ENCODE measurements around the gene LTBP3.

LTBP3 gene

DNA sequence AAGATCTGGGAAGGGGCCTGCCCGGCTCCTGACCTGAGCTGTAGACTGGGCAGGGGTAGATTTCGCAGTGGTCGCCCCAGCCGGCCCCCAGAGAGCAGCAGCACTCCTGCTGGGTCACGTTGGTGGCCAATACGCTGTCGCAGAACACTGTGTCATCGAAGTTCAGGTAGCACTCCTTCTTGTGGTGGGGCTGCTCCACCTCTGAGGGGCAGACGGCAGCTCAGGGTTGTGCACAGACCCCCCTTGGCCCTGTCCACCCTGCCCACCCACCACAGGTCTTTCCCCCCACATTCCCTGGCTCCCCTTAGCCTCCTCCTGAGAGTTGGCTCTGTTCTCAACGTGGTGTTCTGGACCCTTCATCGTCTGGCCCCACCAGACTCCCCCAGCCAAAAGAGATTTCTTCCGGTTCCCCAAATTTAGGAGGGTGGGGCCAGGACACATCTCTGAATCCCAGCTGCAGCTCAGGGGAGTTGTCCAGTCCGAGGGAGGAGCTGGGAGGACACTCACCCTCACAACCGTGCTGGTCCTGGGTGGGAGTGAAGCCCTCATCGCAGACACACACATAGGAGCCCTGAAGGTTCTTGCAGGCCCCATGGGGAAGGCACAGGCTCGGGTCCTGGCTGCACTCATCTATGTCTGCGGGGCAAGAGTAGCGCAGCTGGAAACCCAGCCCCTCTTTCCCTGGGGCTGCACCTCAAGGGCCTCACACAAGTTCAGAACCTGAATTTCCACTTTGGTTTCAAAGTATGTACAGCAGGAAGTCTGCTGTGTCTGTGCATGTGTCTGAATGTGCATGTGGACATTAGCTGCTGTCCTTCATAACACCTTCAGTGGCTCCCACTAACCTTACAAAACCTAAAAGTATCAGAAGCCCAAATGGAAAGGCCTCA, 16.8 kb downstream of the LTBP3 start:
- Histone ChIP-seq H3K27ac (ENCODE audit: extremely low read depth, low read depth, low read length) (peak overlapping the region; percentile 69; the same call in 1 of the 2 replicates), H3K9me3 (ENCODE audit: control insufficient read depth, insufficient read depth, low read depth, low read length) (no peaks in the 10 kb centered on the region), H3K4me3 (ENCODE audit: low read depth, low read length) (no peak overlapping the region; the same call in none of the 2 replicates), H3K36me3 (ENCODE audit: control insufficient read depth in 2 of 2, insufficient read depth in 1 of 2, low read length in 2 of 2) (peaks cover 0 to 82% of the 10 kb centered on the region in 2 experiments; a peak in 2 of 3 replicates), H3K4me1 (ENCODE audit: control insufficient read depth, insufficient read depth, low read length) (peaks cover 3% of the 10 kb centered on the region; the same call in 1 of the 2 replicates)
- ChIA-PET POLR2A (interaction anchor here (0.5 to 2.6 kb wide), 17 partner anchors 8 to 508 kb away, joined by 3 to 39 read pairs (median 8); partner anchors contain the start of genes FAM89B, MALAT1, MAP3K11 and NEAT1), CTCF (interaction anchor here (0.6 to 4.5 kb wide), 25 partner anchors 11 to 695 kb away, joined by 3 to 133 read pairs (median 4); partner anchors contain the start of genes FAM89B, PCNX3, SCYL1 and ZNRD2)
- TF ChIP-seq ZNF76 (tag by site-specific recombination; IDR thresholded peaks at IDR 0.05; ENCODE audit: borderline replicate concordance, low read depth) (0 out of 2 replicates have a peak, but pooled peaks have one; percentile 1), HOXD13 (CRISPR knock-in tag; IDR thresholded peaks at IDR 0.05; ENCODE audit: borderline replicate concordance) (0 out of 2 replicates have a peak, but pooled peaks have one; percentile 7), ZBTB48 (tag by site-specific recombination; IDR thresholded peaks at IDR 0.05) (0 out of 2 replicates have a peak, but pooled peaks have one; percentile 5), ZNF571 (tag by site-specific recombination; IDR thresholded peaks at IDR 0.05) (no peak)
- TF ChIP-seq, protein P1, sequence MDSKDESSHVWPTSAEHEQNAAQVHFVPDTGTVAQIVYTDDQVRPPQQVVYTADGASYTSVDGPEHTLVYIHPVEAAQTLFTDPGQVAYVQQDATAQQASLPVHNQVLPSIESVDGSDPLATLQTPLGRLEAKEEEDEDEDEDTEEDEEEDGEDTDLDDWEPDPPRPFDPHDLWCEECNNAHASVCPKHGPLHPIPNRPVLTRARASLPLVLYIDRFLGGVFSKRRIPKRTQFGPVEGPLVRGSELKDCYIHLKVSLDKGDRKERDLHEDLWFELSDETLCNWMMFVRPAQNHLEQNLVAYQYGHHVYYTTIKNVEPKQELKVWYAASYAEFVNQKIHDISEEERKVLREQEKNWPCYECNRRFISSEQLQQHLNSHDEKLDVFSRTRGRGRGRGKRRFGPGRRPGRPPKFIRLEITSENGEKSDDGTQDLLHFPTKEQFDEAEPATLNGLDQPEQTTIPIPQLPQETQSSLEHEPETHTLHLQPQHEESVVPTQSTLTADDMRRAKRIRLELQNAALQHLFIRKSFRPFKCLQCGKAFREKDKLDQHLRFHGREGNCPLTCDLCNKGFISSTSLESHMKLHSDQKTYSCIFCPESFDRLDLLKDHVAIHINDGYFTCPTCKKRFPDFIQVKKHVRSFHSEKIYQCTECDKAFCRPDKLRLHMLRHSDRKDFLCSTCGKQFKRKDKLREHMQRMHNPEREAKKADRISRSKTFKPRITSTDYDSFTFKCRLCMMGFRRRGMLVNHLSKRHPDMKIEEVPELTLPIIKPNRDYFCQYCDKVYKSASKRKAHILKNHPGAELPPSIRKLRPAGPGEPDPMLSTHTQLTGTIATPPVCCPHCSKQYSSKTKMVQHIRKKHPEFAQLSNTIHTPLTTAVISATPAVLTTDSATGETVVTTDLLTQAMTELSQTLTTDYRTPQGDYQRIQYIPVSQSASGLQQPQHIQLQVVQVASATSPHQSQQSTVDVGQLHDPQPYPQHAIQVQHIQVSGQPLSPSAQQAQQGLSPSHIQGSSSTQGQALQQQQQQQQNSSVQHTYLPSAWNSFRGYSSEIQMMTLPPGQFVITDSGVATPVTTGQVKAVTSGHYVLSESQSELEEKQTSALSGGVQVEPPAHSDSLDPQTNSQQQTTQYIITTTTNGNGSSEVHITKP (tag by site-specific recombination; IDR thresholded peaks at IDR 0.05) = peak; percentile 94
- TF ChIP-seq, protein P2, sequence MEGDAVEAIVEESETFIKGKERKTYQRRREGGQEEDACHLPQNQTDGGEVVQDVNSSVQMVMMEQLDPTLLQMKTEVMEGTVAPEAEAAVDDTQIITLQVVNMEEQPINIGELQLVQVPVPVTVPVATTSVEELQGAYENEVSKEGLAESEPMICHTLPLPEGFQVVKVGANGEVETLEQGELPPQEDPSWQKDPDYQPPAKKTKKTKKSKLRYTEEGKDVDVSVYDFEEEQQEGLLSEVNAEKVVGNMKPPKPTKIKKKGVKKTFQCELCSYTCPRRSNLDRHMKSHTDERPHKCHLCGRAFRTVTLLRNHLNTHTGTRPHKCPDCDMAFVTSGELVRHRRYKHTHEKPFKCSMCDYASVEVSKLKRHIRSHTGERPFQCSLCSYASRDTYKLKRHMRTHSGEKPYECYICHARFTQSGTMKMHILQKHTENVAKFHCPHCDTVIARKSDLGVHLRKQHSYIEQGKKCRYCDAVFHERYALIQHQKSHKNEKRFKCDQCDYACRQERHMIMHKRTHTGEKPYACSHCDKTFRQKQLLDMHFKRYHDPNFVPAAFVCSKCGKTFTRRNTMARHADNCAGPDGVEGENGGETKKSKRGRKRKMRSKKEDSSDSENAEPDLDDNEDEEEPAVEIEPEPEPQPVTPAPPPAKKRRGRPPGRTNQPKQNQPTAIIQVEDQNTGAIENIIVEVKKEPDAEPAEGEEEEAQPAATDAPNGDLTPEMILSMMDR (tag by site-specific recombination; IDR thresholded peaks at IDR 0.05) = peak; percentile 1; the same call in 1 of the 2 replicates

DNA sequence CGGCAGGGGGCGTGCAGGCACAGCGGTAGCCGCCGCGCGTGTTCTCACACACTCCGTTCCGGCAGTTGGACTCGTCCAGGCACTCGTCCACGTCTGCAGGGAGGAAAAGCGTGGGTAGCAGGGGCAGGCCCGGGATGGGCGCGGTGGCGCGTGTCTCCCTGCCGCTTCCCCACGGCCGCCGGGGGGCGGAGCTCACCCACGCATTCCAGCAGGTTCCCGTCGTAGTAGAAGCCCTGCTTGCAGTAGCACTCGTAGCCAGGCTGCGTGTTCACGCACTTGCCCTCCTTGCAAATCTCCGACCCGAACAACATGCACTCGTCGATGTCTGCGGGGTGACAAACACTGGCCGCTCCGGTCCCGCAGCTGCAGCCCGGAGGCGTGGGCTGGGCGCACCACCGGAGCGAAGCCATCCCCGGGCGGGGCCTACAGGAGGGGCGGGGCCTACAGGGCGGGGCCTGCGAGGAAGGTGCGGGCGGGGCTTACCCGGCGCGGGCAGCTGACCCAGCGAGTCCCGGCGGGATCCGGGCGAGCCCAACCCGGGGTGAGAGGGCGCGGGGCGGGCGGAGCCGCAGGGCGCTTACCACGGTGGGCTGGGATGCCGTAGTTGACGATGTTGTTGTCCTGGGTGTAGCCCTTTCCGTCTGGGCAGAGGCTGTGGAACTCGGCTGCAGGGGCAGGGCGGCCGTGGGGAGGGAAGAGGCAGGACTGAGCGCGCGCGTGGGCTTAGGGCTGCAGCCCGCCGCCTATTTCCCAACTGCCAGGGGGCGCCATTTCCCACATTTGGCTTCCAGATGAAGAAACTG, 17.7 kb downstream of the LTBP3 start:
- Histone ChIP-seq H3K4me1 (ENCODE audit: control insufficient read depth, insufficient read depth, low read length) (peaks cover 3% of the 10 kb centered on the region; the same call in 1 of the 2 replicates), H3K27ac (ENCODE audit: extremely low read depth, low read depth, low read length) (peak overlapping the region; percentile 69; the same call in 1 of the 2 replicates), H3K36me3 (ENCODE audit: control insufficient read depth in 2 of 2, insufficient read depth in 1 of 2, low read length in 2 of 2) (peaks cover 0 to 82% of the 10 kb centered on the region in 2 experiments; a peak in 2 of 3 replicates), H3K4me3 (ENCODE audit: low read depth, low read length) (peak overlapping the region; percentile 47), H3K9me3 (ENCODE audit: control insufficient read depth, insufficient read depth, low read depth, low read length) (no peaks in the 10 kb centered on the region)
- POLR2A ChIA-PET = interaction anchor here (0.5 to 2.6 kb wide), 18 partner anchors 9 to 507 kb away, joined by 3 to 39 read pairs (median 8); partner anchors contain the start of genes FAM89B, MALAT1, MAP3K11 and NEAT1
- CTCF ChIA-PET = interaction anchor here (0.6 to 4.5 kb wide), 31 partner anchors 11 to 512 kb away, joined by 3 to 133 read pairs (median 4); partner anchors contain the start of genes FAM89B, KAT5, PCNX3 and SCYL1
- 0 out of 2 replicates have a peak, but pooled peaks have one; percentile 17 for TF ChIP-seq SCRT1 (tag by site-specific recombination; IDR thresholded peaks at IDR 0.05; ENCODE audit: borderline replicate concordance)
- TF ChIP-seq, protein P3, sequence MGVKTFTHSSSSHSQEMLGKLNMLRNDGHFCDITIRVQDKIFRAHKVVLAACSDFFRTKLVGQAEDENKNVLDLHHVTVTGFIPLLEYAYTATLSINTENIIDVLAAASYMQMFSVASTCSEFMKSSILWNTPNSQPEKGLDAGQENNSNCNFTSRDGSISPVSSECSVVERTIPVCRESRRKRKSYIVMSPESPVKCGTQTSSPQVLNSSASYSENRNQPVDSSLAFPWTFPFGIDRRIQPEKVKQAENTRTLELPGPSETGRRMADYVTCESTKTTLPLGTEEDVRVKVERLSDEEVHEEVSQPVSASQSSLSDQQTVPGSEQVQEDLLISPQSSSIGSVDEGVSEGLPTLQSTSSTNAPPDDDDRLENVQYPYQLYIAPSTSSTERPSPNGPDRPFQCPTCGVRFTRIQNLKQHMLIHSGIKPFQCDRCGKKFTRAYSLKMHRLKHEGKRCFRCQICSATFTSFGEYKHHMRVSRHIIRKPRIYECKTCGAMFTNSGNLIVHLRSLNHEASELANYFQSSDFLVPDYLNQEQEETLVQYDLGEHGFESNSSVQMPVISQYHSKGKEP (tag by site-specific recombination; IDR thresholded peaks at IDR 0.05) = no peak
- no peak for TF ChIP-seq ZNF223 (tag by site-specific recombination; IDR thresholded peaks at IDR 0.05)
- TF ChIP-seq, protein P1 (tag by site-specific recombination; IDR thresholded peaks at IDR 0.05) = 0 out of 2 replicates have a peak, but pooled peaks have one; percentile 81
- TF ChIP-seq, protein P4, sequence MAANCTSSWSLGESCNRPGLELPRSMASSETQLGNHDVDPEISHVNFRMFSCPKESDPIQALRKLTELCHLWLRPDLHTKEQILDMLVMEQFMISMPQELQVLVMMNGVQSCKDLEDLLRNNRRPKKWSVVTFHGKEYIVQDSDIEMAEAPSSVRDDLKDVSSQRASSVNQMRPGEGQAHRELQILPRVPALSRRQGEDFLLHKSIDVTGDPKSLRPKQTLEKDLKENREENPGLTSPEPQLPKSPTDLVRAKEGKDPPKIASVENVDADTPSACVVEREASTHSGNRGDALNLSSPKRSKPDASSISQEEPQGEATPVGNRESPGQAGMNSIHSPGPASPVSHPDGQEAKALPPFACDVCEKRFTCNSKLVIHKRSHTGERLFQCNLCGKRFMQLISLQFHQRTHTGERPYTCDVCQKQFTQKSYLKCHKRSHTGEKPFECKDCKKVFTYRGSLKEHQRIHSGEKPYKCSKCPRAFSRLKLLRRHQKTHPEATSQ (tag by site-specific recombination; IDR thresholded peaks at IDR 0.05) = no peak
- TF ChIP-seq ZNF777 (tag by site-specific recombination; IDR thresholded peaks at IDR 0.05; ENCODE audit: borderline replicate concordance) = no peak
- TF ChIP-seq WT1 (tag by site-specific recombination; IDR thresholded peaks at IDR 0.05) = peak; percentile 48
- no peak for TF ChIP-seq ZNF214 (tag by site-specific recombination; IDR thresholded peaks at IDR 0.05; ENCODE audit: borderline replicate concordance)
- TF ChIP-seq KLF16 (tag by site-specific recombination; IDR thresholded peaks at IDR 0.05) = peak; percentile 54; the same call in 1 of the 2 replicates
- TF ChIP-seq REPIN1 (tag by site-specific recombination; IDR thresholded peaks at IDR 0.05; ENCODE audit: low read depth) = no peak

Measured in HEK293 (cell line).